Measurements from ENCODE around the gene MAP6. TPM values are rescaled to one million over a fixed set of nuclear protein-coding genes. Genes with fewer than 3 reads are reported as not detected.

The MAP6 gene
- total RNA-seq, 1 experiment from 2014 or later = not detected

DNA sequence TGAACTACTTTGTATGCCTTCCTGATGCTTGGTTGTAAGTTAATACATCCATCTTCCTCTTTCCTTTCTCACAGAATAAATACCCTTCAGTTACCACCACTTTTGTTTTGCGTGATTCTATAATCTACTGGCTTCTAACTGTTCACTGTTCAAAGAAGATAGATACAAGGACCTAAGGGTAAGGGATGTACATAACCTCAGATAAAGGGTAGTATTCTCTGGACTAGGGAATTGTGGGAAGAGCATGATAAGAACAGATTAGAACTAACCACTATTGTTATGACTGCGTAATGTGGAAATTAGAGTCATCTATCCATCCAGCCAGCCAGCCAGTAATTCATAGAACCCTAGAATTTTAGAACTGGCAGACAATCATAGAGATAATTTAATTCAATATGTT is 36.4 kb downstream of the MAP6 start:
- H4K20me1 ChIP-seq (ENCODE audit: insufficient read depth) = no peaks in the 10 kb centered on the region
- no peaks in the 10 kb centered on the region for H3K9me2 ChIP-seq (ENCODE audit: insufficient read depth)
- no peak overlapping the region for H3K4me3 ChIP-seq
- intact Hi-C loops (cut with micrococcal nuclease; ENCODE audit: unreplicated experiment) = no loop called here
- no peaks in the 10 kb centered on the region for H3K27me3 ChIP-seq (ENCODE audit: insufficient read depth, low read depth)
- ChIA-PET POLR2A (ENCODE audit: unreplicated experiment) (no interaction called here), CTCF (interaction anchor here (0.6 kb wide), 1 partner anchor 358 kb away, joined by 10 read pairs; no protein-coding TSS in a partner anchor)
- no peaks in the 10 kb centered on the region for H3K36me3 ChIP-seq (ENCODE audit: low read depth)
- H3K27ac ChIP-seq = no peak overlapping the region
- H2AFZ ChIP-seq = no peak overlapping the region
- H3K4me1 ChIP-seq (replicated peaks; ENCODE audit: insufficient read depth) = no peaks in the 10 kb centered on the region
- H3K4me2 ChIP-seq = no peak overlapping the region
- TF ChIP-seq, protein P1, sequence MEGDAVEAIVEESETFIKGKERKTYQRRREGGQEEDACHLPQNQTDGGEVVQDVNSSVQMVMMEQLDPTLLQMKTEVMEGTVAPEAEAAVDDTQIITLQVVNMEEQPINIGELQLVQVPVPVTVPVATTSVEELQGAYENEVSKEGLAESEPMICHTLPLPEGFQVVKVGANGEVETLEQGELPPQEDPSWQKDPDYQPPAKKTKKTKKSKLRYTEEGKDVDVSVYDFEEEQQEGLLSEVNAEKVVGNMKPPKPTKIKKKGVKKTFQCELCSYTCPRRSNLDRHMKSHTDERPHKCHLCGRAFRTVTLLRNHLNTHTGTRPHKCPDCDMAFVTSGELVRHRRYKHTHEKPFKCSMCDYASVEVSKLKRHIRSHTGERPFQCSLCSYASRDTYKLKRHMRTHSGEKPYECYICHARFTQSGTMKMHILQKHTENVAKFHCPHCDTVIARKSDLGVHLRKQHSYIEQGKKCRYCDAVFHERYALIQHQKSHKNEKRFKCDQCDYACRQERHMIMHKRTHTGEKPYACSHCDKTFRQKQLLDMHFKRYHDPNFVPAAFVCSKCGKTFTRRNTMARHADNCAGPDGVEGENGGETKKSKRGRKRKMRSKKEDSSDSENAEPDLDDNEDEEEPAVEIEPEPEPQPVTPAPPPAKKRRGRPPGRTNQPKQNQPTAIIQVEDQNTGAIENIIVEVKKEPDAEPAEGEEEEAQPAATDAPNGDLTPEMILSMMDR (conservative IDR thresholded peaks at IDR 0.05) = no peak
- TF ChIP-seq EZH2 (IDR thresholded peaks at IDR 0.05; ENCODE audit: low read depth) = no peak
- no peaks in the 10 kb centered on the region for H3F3A ChIP-seq (ENCODE audit: insufficient read depth, low read depth)
- no peaks in the 10 kb centered on the region for H3K79me2 ChIP-seq (ENCODE audit: low read depth)
- DNase-seq = no peak
- no TSS peak for BruUV-seq (replicated peaks)
- no peaks in the 10 kb centered on the region for H3K9me3 ChIP-seq (ENCODE audit: insufficient read depth, low read depth)

DNA sequence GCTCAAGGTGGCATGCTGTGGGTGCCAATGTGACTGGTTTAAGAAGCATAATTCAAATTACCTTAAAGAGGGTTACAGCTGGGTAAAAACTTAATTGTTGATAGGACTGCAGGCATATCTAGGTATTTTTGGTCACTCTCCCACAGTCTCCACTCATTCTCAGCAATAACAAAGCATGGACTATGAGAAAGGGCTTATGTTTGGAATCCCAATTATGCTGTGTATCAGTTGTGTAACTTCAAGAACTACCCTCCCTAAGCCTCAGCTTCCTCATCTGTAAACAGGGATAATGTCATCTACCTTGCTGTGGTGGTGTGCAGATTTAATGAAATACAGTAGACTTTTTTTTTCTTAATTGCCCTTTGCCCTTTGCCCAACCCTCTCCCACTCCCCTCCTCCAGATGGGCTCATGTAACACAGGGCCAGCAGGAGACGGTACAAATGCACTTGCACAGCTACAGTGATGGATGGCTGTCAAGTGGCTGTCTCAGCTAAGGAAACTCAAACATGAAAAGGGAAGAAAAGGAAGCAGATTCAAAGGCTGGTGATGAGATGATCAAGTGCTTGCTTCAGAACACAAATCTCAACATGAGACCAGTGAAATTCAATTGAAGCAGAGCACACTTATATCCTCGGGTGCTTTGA is 37.6 kb downstream of the MAP6 start:
- ChIA-PET CTCF (no interaction called here), POLR2A (ENCODE audit: unreplicated experiment) (no interaction called here)
- Histone ChIP-seq H3F3A (ENCODE audit: insufficient read depth, low read depth) (no peaks in the 10 kb centered on the region), H3K4me2 (no peak overlapping the region), H3K27ac (no peak overlapping the region), H3K9me3 (ENCODE audit: insufficient read depth, low read depth) (no peaks in the 10 kb centered on the region), H3K4me1 (replicated peaks; ENCODE audit: insufficient read depth) (no peaks in the 10 kb centered on the region), H3K9me2 (ENCODE audit: insufficient read depth) (no peaks in the 10 kb centered on the region), H3K4me3 (no peak overlapping the region), H3K27me3 (ENCODE audit: insufficient read depth, low read depth) (no peaks in the 10 kb centered on the region), H2AFZ (no peak overlapping the region), H3K79me2 (ENCODE audit: low read depth) (no peaks in the 10 kb centered on the region), H4K20me1 (ENCODE audit: insufficient read depth) (no peaks in the 10 kb centered on the region), H3K36me3 (ENCODE audit: low read depth) (no peaks in the 10 kb centered on the region)
- no TSS peak for BruUV-seq (replicated peaks)
- intact Hi-C loops (cut with micrococcal nuclease; ENCODE audit: unreplicated experiment) = no loop called here
- no peak for DNase-seq
- TF ChIP-seq, protein P1 (conservative IDR thresholded peaks at IDR 0.05) = no peak
- no peak for TF ChIP-seq EZH2 (IDR thresholded peaks at IDR 0.05; ENCODE audit: low read depth)

DNA sequence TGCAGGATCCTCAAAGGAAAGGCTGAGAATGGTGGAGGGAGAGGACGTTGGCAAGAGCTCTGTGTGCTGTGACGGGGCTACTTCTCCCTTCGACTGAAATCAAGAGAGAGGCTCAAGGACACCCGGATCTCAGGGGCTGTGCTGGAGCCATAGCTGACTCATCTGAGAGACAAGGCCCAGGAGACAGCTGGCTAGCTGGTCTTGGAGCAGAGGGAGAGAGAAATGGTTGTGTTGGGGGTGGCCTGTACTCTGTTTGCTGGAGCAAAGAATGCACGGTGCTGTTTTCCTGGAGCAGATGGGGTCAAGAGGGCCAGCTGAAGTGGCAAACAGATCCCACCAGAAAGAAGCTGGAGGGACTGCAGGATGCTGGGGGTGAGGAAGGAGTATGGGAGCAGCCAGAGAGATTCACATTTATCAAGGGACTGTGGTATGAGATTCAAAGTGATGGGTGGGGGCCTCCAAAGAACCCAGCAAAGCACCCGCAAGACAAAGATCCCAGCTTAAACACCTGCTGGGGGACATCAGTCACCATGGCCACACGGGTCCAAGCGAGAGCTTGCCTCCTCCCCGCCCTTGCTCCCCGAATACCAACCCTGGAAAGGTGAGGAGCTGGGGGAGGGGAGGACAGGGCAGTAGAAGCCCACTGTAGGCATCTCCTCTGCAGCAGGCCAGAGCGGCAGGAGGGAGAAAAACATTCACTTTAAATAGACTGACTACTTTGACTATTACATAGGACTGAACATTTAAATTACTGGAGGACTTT is 40.8 kb downstream of the MAP6 start:
- no TSS peak for BruUV-seq (replicated peaks)
- Histone ChIP-seq H3K36me3 (ENCODE audit: low read depth) (no peaks in the 10 kb centered on the region), H3K4me1 (replicated peaks; ENCODE audit: insufficient read depth) (no peaks in the 10 kb centered on the region), H3F3A (ENCODE audit: insufficient read depth, low read depth) (no peaks in the 10 kb centered on the region), H3K27ac (no peak overlapping the region), H3K79me2 (ENCODE audit: low read depth) (no peaks in the 10 kb centered on the region), H3K9me3 (ENCODE audit: insufficient read depth, low read depth) (no peaks in the 10 kb centered on the region), H3K9me2 (ENCODE audit: insufficient read depth) (no peaks in the 10 kb centered on the region), H3K4me2 (no peak overlapping the region), H3K27me3 (ENCODE audit: insufficient read depth, low read depth) (no peaks in the 10 kb centered on the region), H2AFZ (no peak overlapping the region), H4K20me1 (ENCODE audit: insufficient read depth) (no peaks in the 10 kb centered on the region), H3K4me3 (no peak overlapping the region)
- TF ChIP-seq, protein P1 (conservative IDR thresholded peaks at IDR 0.05) = no peak
- CTCF ChIA-PET = no interaction called here
- POLR2A ChIA-PET (ENCODE audit: unreplicated experiment) = interaction anchor here (0.6 kb wide), 1 partner anchor 16 kb away, joined by 4 read pairs; no protein-coding TSS in a partner anchor
- intact Hi-C loops (cut with micrococcal nuclease; ENCODE audit: unreplicated experiment) = no loop called here
- no peak for DNase-seq

Measured in PC-9 (cell line).